Astrocyte of the cerebellum (primary cell): ENCODE measurements around the gene SCO2.

Source experiments
- DNase-seq: peaks from one replicate; pipeline ENCODE4 v3.0.0-alpha.2; 2011; ENCODE audit warnings: low read depth
- H3K4me3 ChIP-seq: 2 replicates; pipeline ENCODE4 v1.5.1; 2011; ENCODE audit warnings: mild to moderate bottlenecking, low read depth, low read length, moderate library complexity
- CTCF ChIP-seq: IDR thresholded peaks from 2 replicates; pipeline ENCODE4 v1.5.1; 2012; ENCODE audit warnings: low read length, low read depth, moderate library complexity, mild to moderate bottlenecking; ENCODE audit errors: missing control alignments
- in situ Hi-C: cut with HindIII; loops from 2 replicates; pipeline ENCODE4 v1.10.0; 2017; ENCODE audit warnings: low sequenced_read_pairs

SCO2 gene

DNA sequence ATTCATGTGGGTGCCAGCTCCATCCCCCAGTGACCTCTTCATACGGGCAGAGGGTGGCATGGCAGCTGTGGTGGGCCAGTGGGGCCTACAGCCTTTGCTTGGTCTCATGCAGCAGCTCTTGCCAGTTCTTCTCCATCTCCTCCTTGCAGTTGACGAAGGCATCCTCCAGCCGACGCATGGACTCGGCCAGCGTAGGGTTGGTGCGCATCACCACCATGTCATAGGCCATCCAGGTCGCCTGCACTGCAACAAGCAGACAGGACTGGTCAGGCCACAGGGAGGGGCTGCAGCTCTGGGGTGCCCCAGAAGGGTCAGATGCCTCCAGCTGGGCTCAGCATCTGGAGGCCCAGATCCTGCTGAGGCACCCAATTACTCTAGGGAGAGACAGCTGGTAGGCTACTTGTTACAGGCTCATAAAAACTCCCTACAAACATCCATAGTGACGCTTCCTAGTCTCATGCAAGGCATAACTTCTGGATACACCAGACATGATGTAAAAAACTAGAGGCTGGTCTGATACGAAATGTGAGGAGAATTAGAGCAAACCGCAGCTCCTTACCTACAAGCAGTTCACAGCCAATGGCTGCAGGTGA lies 25.9 kb upstream of the SCO2 start:
- DNase-seq: no peak
- no peak overlapping the region for H3K4me3 ChIP-seq
- in situ Hi-C loops: no loop called here
- no peak for TF ChIP-seq CTCF

- in situ Hi-C loops: no loop called here
- no peak for DNase-seq
- TF ChIP-seq CTCF: no peak
- H3K4me3 ChIP-seq: no peak overlapping the region
Observed at GRCh38 chr22:50550395-50550794, 25.0 kb upstream of the SCO2 start.

DNA sequence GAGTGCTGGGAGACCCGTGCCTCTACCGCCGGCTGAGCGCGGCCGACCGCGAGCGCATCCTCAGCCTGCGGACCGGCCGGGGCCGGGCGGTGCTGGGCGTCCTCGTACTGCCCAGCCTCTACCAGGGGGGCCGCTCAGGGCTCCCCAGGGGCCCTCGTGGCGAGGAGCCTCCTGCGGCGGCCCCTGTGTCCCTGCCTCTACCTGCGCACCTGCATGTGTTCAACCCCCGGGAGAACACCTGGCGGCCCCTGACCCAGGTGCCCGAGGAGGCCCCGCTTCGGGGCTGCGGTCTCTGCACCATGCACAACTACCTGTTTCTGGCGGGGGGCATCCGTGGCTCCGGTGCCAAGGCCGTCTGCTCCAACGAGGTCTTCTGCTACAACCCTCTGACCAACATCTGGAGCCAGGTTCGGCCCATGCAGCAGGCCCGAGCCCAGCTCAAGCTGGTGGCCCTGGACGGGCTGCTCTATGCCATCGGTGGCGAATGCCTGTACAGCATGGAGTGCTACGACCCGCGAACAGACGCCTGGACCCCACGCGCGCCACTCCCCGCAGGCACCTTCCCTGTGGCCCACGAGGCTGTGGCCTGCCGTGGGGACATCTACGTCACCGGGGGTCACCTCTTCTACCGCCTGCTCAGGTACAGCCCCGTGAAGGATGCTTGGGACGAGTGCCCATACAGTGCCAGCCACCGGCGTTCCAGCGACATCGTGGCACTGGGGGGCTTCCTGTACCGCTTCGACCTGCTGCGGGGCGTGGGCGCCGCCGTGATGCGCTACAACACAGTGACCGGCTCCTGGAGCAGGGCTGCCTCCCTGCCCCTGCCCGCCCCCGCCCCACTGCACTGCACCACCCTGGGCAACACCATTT lies 23.8 kb upstream of the SCO2 start:
- DNase-seq: no peak
- no peak overlapping the region for H3K4me3 ChIP-seq
- TF ChIP-seq CTCF: no peak
- in situ Hi-C loops: no loop called here

GRCh38 chr22:50548040-50548920 lies 22.9 kb upstream of the SCO2 start:
- in situ Hi-C loops: no loop called here
- no peak overlapping the region for H3K4me3 ChIP-seq
- TF ChIP-seq CTCF: no peak
- DNase-seq: no peak

- DNase-seq: no peak
- no peak overlapping the region for H3K4me3 ChIP-seq
- in situ Hi-C loops: no loop called here
- no peak for TF ChIP-seq CTCF
Observed at GRCh38 chr22:50547263-50547985, 22.0 kb upstream of the SCO2 start.
